NCI-H146 (cell line): ENCODE results near the gene ACLY.
"Not testable (repeated sequence)": the region's sequence is repeated elsewhere in the genome, so short reads cannot be mapped to it uniquely, and the experiment has no call there.

Experiments
- DNase-seq: peaks from one replicate; lab custom pipeline; 2025; lab: John Stamatoyannopoulos, UW

The ACLY gene

DNA sequence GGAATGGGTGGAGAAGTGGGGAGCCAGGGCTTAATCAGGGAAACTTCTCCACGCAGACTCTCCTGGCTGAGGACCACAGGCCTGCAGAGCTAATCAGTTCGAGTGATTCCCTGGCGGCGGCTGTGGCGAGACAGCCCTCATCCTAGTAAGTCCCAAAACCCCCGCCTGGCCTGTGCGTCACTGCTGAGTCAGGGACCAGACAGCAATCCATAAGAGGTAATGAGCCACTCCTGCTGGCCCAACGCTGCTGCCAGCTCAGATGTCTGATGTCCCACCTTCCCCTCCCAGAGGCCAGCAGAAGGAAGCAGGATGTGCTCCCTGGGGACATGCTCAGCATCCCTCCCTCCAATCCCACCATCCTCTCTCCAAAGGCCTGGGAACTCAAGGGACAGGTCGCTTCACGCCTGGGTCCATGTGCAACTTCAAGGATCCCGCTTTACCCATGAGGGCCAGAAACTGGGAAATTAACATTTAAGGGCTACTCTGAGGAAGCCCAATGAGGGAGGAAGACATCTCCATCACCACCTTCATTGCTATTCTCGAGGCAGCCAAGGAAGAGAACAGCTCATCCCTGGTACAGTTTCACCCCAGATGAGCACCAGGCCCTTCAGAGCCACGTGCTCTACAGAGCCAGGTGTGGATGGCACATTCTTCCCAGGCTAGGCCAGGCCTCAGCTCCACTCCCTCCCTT lies 7.9 kb downstream of the ACLY start:
- DNase-seq: no peak

DNA sequence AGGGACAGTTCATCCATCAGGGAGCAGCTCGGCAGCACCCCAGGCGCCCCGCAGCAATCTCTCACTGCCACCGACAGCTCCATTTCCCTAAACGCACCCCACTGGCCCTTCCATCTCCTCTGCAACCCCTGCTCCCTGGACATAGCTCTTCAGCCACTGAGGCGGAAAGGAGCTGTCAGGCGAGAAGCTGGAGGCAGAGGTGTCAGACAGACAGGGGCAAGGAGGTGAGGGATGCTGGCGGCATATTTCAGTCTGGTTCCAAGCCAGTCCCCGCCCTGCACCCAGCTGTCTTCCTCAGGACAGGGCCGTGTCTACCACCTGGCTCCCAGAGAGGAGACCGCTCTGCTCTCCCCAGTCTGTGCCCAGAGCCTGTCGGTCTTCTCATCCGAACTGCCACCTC lies 9.7 kb downstream of the ACLY start:
- no peak for DNase-seq

GRCh38 chr17:41907633-41908539 lies 10.9 kb downstream of the ACLY start:
- no peak for DNase-seq

DNA sequence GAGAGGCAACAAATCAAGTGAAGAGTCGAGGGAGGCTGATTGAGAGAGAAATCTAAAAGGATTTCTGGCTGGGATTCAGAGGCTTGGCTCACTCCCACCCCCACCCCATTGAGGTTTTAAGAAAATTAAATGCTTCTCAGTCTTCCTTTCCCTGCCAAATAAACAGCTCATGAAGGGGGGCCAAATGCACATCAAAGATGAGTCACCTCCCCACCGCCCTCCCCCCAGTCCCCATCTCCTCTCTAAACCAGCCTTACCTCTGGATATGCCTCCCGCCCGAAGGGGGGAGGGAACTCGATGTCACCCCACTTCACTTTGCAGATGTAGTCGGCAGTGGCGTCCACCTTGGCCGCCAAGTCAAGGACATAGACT lies 11.6 kb downstream of the ACLY start:
- DNase-seq: no peak

DNA sequence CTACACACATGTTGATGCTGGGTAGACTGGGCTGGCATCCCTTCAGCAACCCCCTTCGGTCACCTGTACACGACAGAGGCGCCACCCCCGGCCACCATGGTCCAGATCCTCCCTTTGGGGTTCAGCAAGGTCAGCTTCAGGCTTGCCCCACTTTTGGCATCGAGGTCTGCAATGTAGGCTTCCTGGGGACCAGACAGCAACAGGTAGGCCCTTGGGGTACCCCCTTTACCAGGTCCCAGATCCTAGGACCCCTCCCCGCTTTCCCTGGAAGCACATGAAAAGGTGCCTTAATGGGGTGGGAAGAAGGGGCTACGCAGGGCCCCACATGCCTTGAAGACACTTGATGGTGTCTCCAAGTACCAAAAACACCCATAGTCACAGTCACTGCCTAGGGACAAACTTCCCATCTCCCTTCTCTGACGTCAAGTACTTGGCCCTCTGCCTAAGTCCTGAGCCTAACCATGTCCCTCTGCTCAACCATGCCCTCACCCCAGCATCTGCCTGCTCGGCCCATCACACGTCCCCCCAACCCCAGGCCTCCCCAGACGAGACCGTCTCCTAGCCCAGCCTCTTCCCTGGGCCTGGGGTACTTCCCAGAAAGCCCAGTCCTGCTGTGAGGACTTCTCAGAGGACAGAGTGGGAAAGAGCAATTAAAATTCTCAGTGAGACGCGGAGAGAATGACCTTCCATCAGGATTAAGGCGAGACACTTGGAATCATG lies 12.1 kb downstream of the ACLY start:
- DNase-seq: no peak

GRCh38 chr17:41905172-41905571 lies 13.6 kb downstream of the ACLY start:
- DNase-seq: no peak

DNA sequence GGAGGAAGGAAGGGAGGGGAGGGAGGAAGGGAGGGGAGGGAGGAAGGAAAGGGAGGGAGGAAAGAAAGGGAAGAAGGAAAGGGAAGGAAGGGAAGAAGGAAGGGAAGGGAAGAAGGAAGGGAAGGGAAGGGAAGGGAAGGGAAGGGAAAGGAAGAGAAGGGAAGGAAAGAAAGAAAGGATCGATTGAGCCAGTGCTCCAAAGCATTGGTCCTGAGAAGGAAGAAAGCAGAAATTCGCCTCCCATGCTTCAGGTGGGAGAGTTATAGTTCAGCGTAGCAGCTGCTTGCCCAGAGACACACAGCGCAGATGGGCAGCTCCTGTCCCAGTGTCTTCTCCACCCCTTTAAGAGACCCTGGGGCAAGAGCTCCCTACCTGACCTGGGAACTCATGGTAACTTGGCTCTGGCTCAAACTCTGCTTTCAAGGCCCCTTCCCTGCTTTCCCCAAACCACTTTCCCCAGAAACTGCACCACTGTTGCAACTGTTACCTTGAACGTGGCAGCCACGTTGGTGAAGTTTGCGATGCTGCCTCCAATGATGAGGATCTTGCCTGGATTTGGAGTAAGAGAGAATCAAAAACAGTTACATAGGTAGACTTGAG lies 14.4 kb downstream of the ACLY start:
- DNase-seq: no peak

DNA sequence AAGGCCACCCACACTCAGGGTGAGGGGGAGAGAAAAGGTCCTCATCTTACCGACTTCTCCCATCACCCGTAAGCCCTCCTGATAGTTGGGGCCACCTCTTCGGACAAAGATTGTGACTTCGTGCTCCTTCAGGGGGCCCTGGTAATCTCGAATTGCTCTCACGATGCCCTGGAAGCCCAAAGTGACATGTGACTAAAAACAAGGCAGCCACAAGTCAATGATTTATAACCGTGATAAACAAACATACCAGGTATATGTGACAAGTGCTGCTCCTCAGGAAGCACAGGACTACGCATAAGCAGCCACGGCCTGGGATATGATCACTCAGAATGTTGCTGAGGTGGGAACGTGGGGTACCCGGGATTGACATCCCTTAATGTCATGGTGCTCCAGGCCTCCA lies 17.1 kb downstream of the ACLY start:
- no peak for DNase-seq

GRCh38 chr17:41896726-41897125 lies 22.0 kb downstream of the ACLY start:
- no peak for DNase-seq

DNA sequence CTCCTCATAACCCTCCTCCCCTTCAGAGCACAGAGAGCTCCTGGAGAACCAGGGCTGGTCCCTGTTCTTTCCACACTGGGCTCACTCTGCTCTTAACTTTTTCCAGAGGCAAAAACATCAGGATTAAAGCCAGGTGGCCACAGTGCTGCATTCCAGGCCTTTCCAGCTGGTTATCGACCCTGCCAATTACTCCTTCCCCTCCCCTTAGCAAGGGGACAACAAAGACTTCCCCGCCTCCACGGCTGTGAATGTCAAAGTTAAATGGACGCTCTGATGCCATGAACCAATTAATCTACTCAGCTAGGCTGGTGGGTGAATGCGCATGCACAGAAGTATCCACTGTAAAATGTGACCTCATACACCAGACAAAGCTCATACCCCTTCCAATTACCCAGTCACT lies 23.1 kb downstream of the ACLY start:
- no peak for DNase-seq

- DNase-seq: no peak
Measured at GRCh38 chr17:41894791-41895331, 23.9 kb downstream of the ACLY start.

DNA sequence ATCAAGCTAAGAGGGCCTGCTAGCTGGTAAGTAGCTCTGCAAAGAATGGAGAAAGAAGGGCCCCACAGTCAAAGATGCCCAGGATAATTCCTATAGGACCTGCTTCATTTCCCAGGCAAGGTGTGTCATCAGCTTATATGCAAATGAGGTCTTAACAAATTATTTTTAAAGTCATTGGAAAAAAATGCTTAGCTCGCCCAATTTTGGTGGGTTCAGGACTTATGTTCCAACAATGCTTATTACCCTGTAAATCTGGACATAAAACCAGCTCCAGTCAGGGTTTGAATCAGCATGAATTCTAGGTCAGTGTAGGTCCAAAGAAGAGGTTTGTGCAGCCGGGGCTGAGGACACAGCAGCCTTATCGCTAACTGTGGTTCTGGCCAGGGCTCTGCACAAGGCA lies 25.4 kb downstream of the ACLY start:
- no peak for DNase-seq

DNA sequence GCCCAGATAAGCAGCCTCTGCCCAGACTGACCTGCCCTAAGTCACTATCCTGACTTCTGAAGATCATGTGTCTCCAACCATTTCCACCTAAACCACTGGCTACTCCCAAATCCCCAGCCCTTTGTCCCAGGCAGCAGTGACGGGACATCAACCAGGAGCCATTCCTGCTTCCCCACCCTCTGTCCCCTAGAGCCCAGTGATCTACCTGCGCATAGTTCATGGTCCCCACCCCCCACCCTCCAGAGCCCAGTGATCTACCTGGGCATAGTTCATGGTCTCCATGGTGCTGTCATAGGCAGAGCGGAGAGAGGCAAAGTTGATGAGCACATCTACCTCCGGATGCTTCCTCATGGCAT lies 26.8 kb downstream of the ACLY start:
- DNase-seq: no peak

DNA sequence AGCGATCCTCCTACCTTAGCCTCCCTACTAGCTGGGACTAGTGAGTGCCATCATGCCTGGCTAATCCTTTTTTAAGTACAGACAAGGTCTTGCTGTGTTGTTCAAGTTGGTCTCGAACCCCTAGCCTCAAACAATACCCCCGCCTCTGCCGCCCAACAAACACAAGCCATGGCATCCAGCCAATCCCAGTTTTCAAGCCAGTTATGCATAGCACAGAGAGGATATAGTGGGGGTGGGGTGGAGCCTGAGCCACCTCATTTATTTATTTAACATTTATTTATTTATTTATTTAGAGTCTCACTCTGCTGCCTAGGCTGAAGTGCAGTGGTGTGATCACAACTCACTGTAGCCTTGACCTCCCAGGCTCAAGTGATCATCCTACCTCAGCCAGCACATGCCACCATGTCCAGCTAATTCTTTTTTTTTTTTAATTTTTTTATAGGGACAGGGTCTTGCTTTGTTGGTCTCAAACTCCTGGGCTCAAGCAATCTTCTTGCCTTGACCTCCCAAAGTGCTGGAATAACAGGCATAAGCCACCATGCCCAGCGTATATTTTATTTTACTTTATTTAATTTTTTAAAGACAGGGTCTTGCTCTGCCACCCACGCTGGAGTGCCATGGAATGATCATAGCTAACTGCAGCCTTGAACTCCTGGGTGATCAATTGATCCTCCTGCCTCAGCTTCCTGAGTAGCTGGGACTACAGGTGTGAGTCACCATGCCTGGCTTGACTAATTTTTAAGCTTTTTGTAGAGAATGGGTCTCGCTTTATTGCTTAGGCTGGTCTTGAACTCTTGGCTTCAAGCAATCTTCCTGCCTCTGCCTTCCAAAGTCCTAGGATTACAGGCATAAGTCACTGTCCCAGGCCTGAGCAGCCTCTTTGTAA lies 27.4 kb downstream of the ACLY start:
- DNase-seq: no peak

GRCh38 chr17:41888332-41888965 lies 30.3 kb downstream of the ACLY start:
- no peak for DNase-seq

DNA sequence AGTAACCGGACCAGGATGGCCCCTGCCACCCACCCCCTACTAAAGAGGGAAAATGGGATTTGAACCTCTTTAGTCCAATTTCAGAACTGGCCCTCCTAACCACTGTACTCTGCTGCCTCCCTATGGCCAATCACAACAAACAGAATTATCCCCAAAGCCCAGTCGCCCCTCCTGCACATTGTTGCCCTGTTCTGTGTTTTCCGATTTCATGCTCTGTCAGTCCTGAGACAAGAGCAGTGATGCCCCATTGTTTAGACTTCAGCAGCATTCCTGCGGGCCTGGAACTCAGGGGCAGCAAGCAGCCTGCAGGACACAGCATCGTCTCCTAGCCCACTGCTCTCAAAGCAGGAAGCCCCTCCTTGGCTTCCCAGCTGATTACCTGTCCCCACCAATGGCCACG lies 33.0 kb downstream of the ACLY start:
- DNase-seq: no peak

DNA sequence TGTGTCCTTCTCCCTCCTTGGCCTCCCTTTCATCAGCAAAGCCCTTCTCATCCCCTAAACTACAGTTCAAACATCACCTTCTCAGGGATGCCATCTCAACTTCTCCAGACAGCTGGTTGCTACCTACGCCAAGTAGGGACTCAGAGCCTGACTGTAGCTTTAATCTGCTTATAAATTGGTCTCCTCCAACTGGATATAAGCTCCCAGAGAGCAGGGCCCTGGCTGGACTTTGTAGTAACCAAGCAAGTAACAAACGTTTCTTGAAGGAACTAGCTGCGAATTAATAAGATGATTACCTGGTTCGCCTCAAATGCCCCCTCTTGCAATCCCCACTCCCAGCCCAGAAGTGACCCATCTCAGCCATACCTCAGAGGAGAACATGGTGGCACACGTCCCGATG lies 36.0 kb downstream of the ACLY start:
- no peak for DNase-seq

GRCh38 chr17:41880130-41880529 lies 38.6 kb downstream of the ACLY start:
- no peak for DNase-seq

DNA sequence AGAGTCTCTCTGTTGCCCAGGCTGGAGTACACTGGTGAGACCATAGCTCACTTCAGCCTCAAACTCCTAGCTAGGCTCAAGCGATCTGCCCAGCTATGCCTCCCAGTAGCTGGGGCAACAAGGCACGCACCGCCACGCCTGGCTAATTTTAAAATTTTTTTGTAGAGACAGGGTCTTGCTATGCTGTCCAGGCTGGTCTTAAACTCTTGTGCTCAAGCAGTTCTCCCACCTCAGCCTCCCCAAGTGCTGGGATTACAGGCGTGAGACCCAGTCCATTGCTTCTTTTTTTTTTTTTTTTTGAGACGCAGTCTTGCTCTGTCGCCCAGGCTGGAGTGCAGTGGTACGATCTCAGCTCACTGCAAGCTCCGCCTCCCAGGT lies 44.5 kb downstream of the ACLY start:
- not testable (repeated sequence) for DNase-seq

DNA sequence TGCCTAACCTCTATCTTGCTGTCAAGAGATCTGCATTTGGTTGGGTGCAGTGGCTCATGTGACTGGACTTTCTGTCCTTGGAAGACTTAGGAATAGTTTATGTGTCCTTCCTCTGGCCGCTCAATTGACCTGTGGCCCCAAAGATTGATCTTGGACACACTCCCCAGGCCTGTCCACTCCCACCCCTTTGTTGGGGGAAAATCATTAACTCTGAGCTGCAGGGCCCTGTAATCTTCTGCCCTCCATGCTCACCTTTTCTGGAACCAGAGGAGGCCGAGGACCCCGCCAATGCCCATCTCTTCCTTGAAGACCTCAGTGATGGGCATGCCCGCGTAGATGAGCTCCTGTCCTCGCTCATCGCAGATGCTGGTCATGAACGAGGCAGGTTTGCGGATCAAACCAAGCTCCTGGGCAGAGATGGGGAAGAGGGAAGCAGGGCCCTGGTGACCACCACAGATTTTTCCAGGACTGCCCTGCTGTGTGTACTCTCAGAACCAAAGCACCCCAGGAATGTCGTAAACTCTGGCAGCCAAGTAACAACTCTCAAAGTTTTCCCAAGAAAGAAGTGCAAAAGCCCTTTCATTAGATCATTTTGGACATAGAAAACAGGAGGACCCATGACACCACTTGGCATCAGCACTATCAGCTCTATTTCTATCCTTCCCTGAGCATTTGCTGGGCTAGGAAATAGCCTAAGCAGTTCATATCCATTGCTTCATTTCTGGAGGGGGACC lies 45.0 kb downstream of the ACLY start:
- DNase-seq: no peak
